Stimulated activated naive CD8-positive, alpha-beta T cell treated with anti-CD3 and anti-CD28 coated beads, Interleukin-15, amount 100 ng/mL, for 72 hours (primary cell): ENCODE results near the gene LGALS12.

Experiments
- ATAC-seq: fragments of 150-1000 bp; cut with Tn5 transposase; 2 replicates; pipeline ENCODE4 v1.10.0; 2021; ENCODE audit warnings: mild to moderate bottlenecking, moderate library complexity
- DNase-seq, 2 donors: peaks; one replicate each; pipeline ENCODE4 v3.0.0; 2021 to 2022
- H3K27ac Mint-ChIP-seq, 2 donors: one replicate each; pipeline ENCODE4 v1.8.0; 2022; ENCODE audit warnings: mild to moderate bottlenecking in 2 of 2, mixed read lengths in 2 of 2, moderate library complexity in 2 of 2
- H3K27me3 Mint-ChIP-seq: one replicate; pipeline ENCODE4 v1.8.0; 2022; ENCODE audit warnings: mixed read lengths
- H3K4me1 Mint-ChIP-seq: one replicate; pipeline ENCODE4 v1.8.0; 2022; ENCODE audit warnings: mild to moderate bottlenecking, mixed read lengths
- H3K4me3 Mint-ChIP-seq, 2 donors: one replicate each; pipeline ENCODE4 v1.8.0; 2022; ENCODE audit warnings: mild to moderate bottlenecking in 2 of 2, mixed read lengths in 2 of 2, moderate library complexity in 1 of 2
- H3K9me3 Mint-ChIP-seq, 2 donors: one replicate each; pipeline ENCODE4 v1.8.0; 2022; ENCODE audit warnings: mixed read lengths in 2 of 2

The LGALS12 gene

GRCh38 chr11:63494975-63495374 lies 10.9 kb upstream of the LGALS12 start:
- DNase-seq (no peak), ATAC-seq (no peak)
- H3K27me3 Mint-ChIP-seq = peaks cover 49% of the 10 kb centered on the region
- no peak overlapping the region for H3K27ac Mint-ChIP-seq
- H3K4me3 Mint-ChIP-seq = no peak overlapping the region
- H3K4me1 Mint-ChIP-seq = peaks cover 22% of the 10 kb centered on the region
- peaks cover 5 to 14% of the 10 kb centered on the region in 2 donors for H3K9me3 Mint-ChIP-seq

- Mint-ChIP-seq H3K27me3 (peaks cover 25% of the 10 kb centered on the region), H3K4me1 (peaks cover 9% of the 10 kb centered on the region), H3K4me3 (no peak overlapping the region), H3K9me3 (peaks cover 13 to 29% of the 10 kb centered on the region in 2 donors), H3K27ac (no peak overlapping the region)
- no peak for ATAC-seq
- no peak for DNase-seq
Observed at GRCh38 chr11:63499874-63500273, 6.0 kb upstream of the LGALS12 start.

- peaks cover 13 to 29% of the 10 kb centered on the region in 2 donors for H3K9me3 Mint-ChIP-seq
- ATAC-seq (no peak), DNase-seq (no peak)
- H3K27me3 Mint-ChIP-seq = peaks cover 20% of the 10 kb centered on the region
- no peak overlapping the region for H3K27ac Mint-ChIP-seq
- no peak overlapping the region for H3K4me3 Mint-ChIP-seq
- peaks cover 13% of the 10 kb centered on the region for H3K4me1 Mint-ChIP-seq
Observed at GRCh38 chr11:63501236-63501635, 4.6 kb upstream of the LGALS12 start.

- H3K4me3 Mint-ChIP-seq = no peak overlapping the region
- no peak for ATAC-seq
- H3K27ac Mint-ChIP-seq = peak overlapping the region in 1 of 2 donors; percentile 5
- DNase-seq = no peak
- H3K27me3 Mint-ChIP-seq = peaks cover 24% of the 10 kb centered on the region
- H3K4me1 Mint-ChIP-seq = peaks cover 23% of the 10 kb centered on the region
- H3K9me3 Mint-ChIP-seq = peaks cover 13 to 29% of the 10 kb centered on the region in 2 donors
Observed at GRCh38 chr11:63502252-63502820, 3.5 kb upstream of the LGALS12 start.

GRCh38 chr11:63503492-63503891 lies 2.4 kb upstream of the LGALS12 start:
- Mint-ChIP-seq H3K9me3 (peaks cover 13 to 26% of the 10 kb centered on the region in 2 donors), H3K27me3 (peaks cover 13% of the 10 kb centered on the region), H3K4me3 (no peak overlapping the region), H3K4me1 (peaks cover 23% of the 10 kb centered on the region), H3K27ac (no peak overlapping the region)
- ATAC-seq (no peak), DNase-seq (no peak)

GRCh38 chr11:63504054-63504453 lies 1.8 kb upstream of the LGALS12 start:
- Mint-ChIP-seq H3K4me1 (peaks cover 23% of the 10 kb centered on the region), H3K9me3 (peaks cover 13 to 23% of the 10 kb centered on the region in 2 donors), H3K27ac (no peak overlapping the region)

GRCh38 chr11:63504933-63505586 lies 824 bp upstream of the LGALS12 start:
- Mint-ChIP-seq H3K9me3 (peaks cover 7 to 14% of the 10 kb centered on the region in 2 donors), H3K4me3 (no peak overlapping the region), H3K27ac (peak overlapping the region in 1 of 2 donors; percentile 29), H3K4me1 (peaks cover 23% of the 10 kb centered on the region), H3K27me3 (peaks cover 11% of the 10 kb centered on the region)
- no peak for DNase-seq
- ATAC-seq = no peak

More at GRCh38 chr11:63504054-63504453, 1.8 kb upstream of the LGALS12 start:
- no peak for ATAC-seq
- H3K27me3 Mint-ChIP-seq = peaks cover 11% of the 10 kb centered on the region
- DNase-seq = no peak
- H3K4me3 Mint-ChIP-seq = no peak overlapping the region

- Mint-ChIP-seq H3K9me3 (peaks cover 0 to 4% of the 10 kb centered on the region in 2 donors), H3K4me1 (peaks cover 23% of the 10 kb centered on the region), H3K4me3 (no peak overlapping the region), H3K27ac (no peak overlapping the region), H3K27me3 (peaks cover 11% of the 10 kb centered on the region)
- ATAC-seq (no peak), DNase-seq (no peak)
Observed at GRCh38 chr11:63506876-63507275, 992 bp downstream of the LGALS12 start.

- no peak overlapping the region for H3K4me3 Mint-ChIP-seq
- peaks cover 17% of the 10 kb centered on the region for H3K4me1 Mint-ChIP-seq
- no peak for ATAC-seq
- peaks cover 11% of the 10 kb centered on the region for H3K27me3 Mint-ChIP-seq
- no peak for DNase-seq
- H3K27ac Mint-ChIP-seq = peak overlapping the region in 1 of 2 donors; percentile 60
- H3K9me3 Mint-ChIP-seq = no peaks in the 10 kb centered on the region
Observed at GRCh38 chr11:63507511-63507910, 1.6 kb downstream of the LGALS12 start.

- Mint-ChIP-seq H3K4me1 (peaks cover 14% of the 10 kb centered on the region), H3K9me3 (no peaks in the 10 kb centered on the region), H3K27me3 (peaks cover 11% of the 10 kb centered on the region), H3K4me3 (no peak overlapping the region), H3K27ac (no peak overlapping the region)
- ATAC-seq (no peak), DNase-seq (no peak)
Observed at GRCh38 chr11:63508009-63508408, 2.1 kb downstream of the LGALS12 start.

- DNase-seq (no peak), ATAC-seq (no peak)
- no peaks in the 10 kb centered on the region for H3K9me3 Mint-ChIP-seq
- H3K4me3 Mint-ChIP-seq = no peak overlapping the region
- peaks cover 14% of the 10 kb centered on the region for H3K4me1 Mint-ChIP-seq
- peaks cover 11% of the 10 kb centered on the region for H3K27me3 Mint-ChIP-seq
- H3K27ac Mint-ChIP-seq = no peak overlapping the region
Observed at GRCh38 chr11:63508745-63509144, 2.9 kb downstream of the LGALS12 start.

- H3K27me3 Mint-ChIP-seq = peaks cover 11% of the 10 kb centered on the region
- H3K4me3 Mint-ChIP-seq = no peak overlapping the region
- ATAC-seq (no peak), DNase-seq (no peak)
- no peaks in the 10 kb centered on the region for H3K9me3 Mint-ChIP-seq
- peaks cover 14% of the 10 kb centered on the region for H3K4me1 Mint-ChIP-seq
- H3K27ac Mint-ChIP-seq = no peak overlapping the region
Observed at GRCh38 chr11:63510360-63511047, 4.6 kb downstream of the LGALS12 start.

- H3K9me3 Mint-ChIP-seq = no peaks in the 10 kb centered on the region
- peaks cover 11% of the 10 kb centered on the region for H3K4me1 Mint-ChIP-seq
- H3K27me3 Mint-ChIP-seq = peaks cover 10% of the 10 kb centered on the region
- no peak overlapping the region for H3K4me3 Mint-ChIP-seq
- DNase-seq = no peak
- H3K27ac Mint-ChIP-seq = peak overlapping the region; percentile 27 to 80
- ATAC-seq = no peak
Observed at GRCh38 chr11:63511048-63511748, 5.3 kb downstream of the LGALS12 start.

GRCh38 chr11:63512816-63513215 lies 6.9 kb downstream of the LGALS12 start:
- H3K9me3 Mint-ChIP-seq = no peaks in the 10 kb centered on the region
- ATAC-seq (no peak), DNase-seq (no peak)
- H3K27me3 Mint-ChIP-seq = no peaks in the 10 kb centered on the region
- H3K4me3 Mint-ChIP-seq = no peak overlapping the region
- peak overlapping the region in 1 of 2 donors; percentile 57 for H3K27ac Mint-ChIP-seq
- H3K4me1 Mint-ChIP-seq = no peaks in the 10 kb centered on the region

- Mint-ChIP-seq H3K27ac (no peak overlapping the region), H3K4me1 (peaks cover 9% of the 10 kb centered on the region), H3K9me3 (no peaks in the 10 kb centered on the region), H3K27me3 (no peaks in the 10 kb centered on the region), H3K4me3 (no peak overlapping the region)
- ATAC-seq = no peak
- no peak for DNase-seq
Observed at GRCh38 chr11:63516109-63516508, 10.2 kb downstream of the LGALS12 start.

- Mint-ChIP-seq H3K4me1 (peaks cover 9% of the 10 kb centered on the region), H3K27me3 (no peaks in the 10 kb centered on the region), H3K9me3 (no peaks in the 10 kb centered on the region), H3K4me3 (no peak overlapping the region), H3K27ac (no peak overlapping the region)
- no peak for ATAC-seq
- no peak for DNase-seq
Observed at GRCh38 chr11:63517156-63517555, 11.3 kb downstream of the LGALS12 start.
